IPS-15b (cell line): ENCODE results near the gene VEZF1.

ENCODE experiments used
- H3K27me3 ChIP-seq: one replicate; pipeline ENCODE4 v1.6.1; 2013; ENCODE audit warnings: low read length; ENCODE audit not compliant: control insufficient read depth, insufficient read depth
- H3K36me3 ChIP-seq: one replicate; pipeline ENCODE4 v1.6.1; 2013; ENCODE audit warnings: low read length; ENCODE audit not compliant: control insufficient read depth, insufficient read depth
- H3K4me1 ChIP-seq: one replicate; pipeline ENCODE4 v1.6.1; 2013; ENCODE audit warnings: mild to moderate bottlenecking, low read length; ENCODE audit not compliant: control insufficient read depth, insufficient read depth
- H3K4me3 ChIP-seq: one replicate; pipeline ENCODE4 v1.5.1; 2013; ENCODE audit warnings: low read depth, low read length
- H3K9ac ChIP-seq: one replicate; pipeline ENCODE4 v1.6.1; 2013; ENCODE audit warnings: low read depth, mild to moderate bottlenecking, low read length
- H3K9me3 ChIP-seq: one replicate; pipeline ENCODE4 v1.6.1; 2013; ENCODE audit warnings: mild to moderate bottlenecking, low read length; ENCODE audit not compliant: control insufficient read depth, insufficient read depth

Gene VEZF1

GRCh38 chr17:57987581-57988300 is at the start of gene VEZF1:
Gene VEZF1, minus strand, starts transcription at chr17:57988254. Its CDS starts 143 bp downstream, at chr17:57988111.
- H3K4me1 ChIP-seq = no peaks in the 10 kb centered on the region
- no peaks in the 10 kb centered on the region for H3K27me3 ChIP-seq
- no peaks in the 10 kb centered on the region for H3K36me3 ChIP-seq
- H3K9me3 ChIP-seq = no peaks in the 10 kb centered on the region
- H3K4me3 ChIP-seq = peak within 1 kb of the TSS; percentile 86
- peak within 1 kb of the TSS; percentile 17 for H3K9ac ChIP-seq

GRCh38 chr17:58032691-58033415 is 44.8 kb upstream of the VEZF1 start:
- Histone ChIP-seq H3K27me3 (no peaks in the 10 kb centered on the region), H3K36me3 (no peaks in the 10 kb centered on the region), H3K4me1 (peaks cover 8% of the 10 kb centered on the region), H3K9ac (no peak overlapping the region), H3K4me3 (no peak overlapping the region), H3K9me3 (no peaks in the 10 kb centered on the region)

- Histone ChIP-seq H3K9me3 (no peaks in the 10 kb centered on the region), H3K4me1 (peaks cover 8% of the 10 kb centered on the region), H3K36me3 (no peaks in the 10 kb centered on the region), H3K27me3 (no peaks in the 10 kb centered on the region), H3K9ac (no peak overlapping the region), H3K4me3 (no peak overlapping the region)
Measured at GRCh38 chr17:58028578-58028977, 40.5 kb upstream of the VEZF1 start.

GRCh38 chr17:58020401-58020800 is 32.3 kb upstream of the VEZF1 start:
- Histone ChIP-seq H3K4me3 (no peak overlapping the region), H3K9ac (no peak overlapping the region), H3K9me3 (no peaks in the 10 kb centered on the region), H3K36me3 (no peaks in the 10 kb centered on the region), H3K4me1 (no peaks in the 10 kb centered on the region), H3K27me3 (no peaks in the 10 kb centered on the region)

GRCh38 chr17:58019521-58019920 is 31.5 kb upstream of the VEZF1 start:
- no peaks in the 10 kb centered on the region for H3K36me3 ChIP-seq
- H3K4me1 ChIP-seq = no peaks in the 10 kb centered on the region
- no peaks in the 10 kb centered on the region for H3K9me3 ChIP-seq
- H3K9ac ChIP-seq = no peak overlapping the region
- no peak overlapping the region for H3K4me3 ChIP-seq
- no peaks in the 10 kb centered on the region for H3K27me3 ChIP-seq

- Histone ChIP-seq H3K4me1 (no peaks in the 10 kb centered on the region), H3K27me3 (no peaks in the 10 kb centered on the region), H3K36me3 (no peaks in the 10 kb centered on the region), H3K9me3 (no peaks in the 10 kb centered on the region), H3K9ac (no peak overlapping the region), H3K4me3 (no peak overlapping the region)
Measured at GRCh38 chr17:58019039-58019438, 31.0 kb upstream of the VEZF1 start.

GRCh38 chr17:58010067-58010799 is 22.2 kb upstream of the VEZF1 start:
- Histone ChIP-seq H3K36me3 (peaks cover 7% of the 10 kb centered on the region), H3K4me3 (no peak overlapping the region), H3K4me1 (peaks cover 5% of the 10 kb centered on the region), H3K9me3 (no peaks in the 10 kb centered on the region), H3K27me3 (no peaks in the 10 kb centered on the region), H3K9ac (no peak overlapping the region)

GRCh38 chr17:58007781-58008706 is 20.0 kb upstream of the VEZF1 start:
- Histone ChIP-seq H3K9ac (peak overlapping the region; percentile 68), H3K36me3 (peaks cover 23% of the 10 kb centered on the region), H3K27me3 (no peaks in the 10 kb centered on the region), H3K4me1 (peaks cover 13% of the 10 kb centered on the region), H3K9me3 (no peaks in the 10 kb centered on the region), H3K4me3 (peak overlapping the region; percentile 98)

- Histone ChIP-seq H3K9ac (peak within 1 kb of the TSS; percentile 100), H3K4me1 (peaks cover 13% of the 10 kb centered on the region), H3K36me3 (peaks cover 28% of the 10 kb centered on the region), H3K9me3 (no peaks in the 10 kb centered on the region), H3K27me3 (no peaks in the 10 kb centered on the region), H3K4me3 (peak within 1 kb of the TSS; percentile 98)
Measured at GRCh38 chr17:58006924-58007780, 19.1 kb upstream of the VEZF1 start, which contains the start of gene SRSF1. Gene SRSF1, minus strand, starts transcription at chr17:58007246. Its CDS starts 109 bp downstream, at chr17:58007137.

- Histone ChIP-seq H3K36me3 (peaks cover 28% of the 10 kb centered on the region), H3K9me3 (no peaks in the 10 kb centered on the region), H3K4me1 (peaks cover 13% of the 10 kb centered on the region), H3K4me3 (peak overlapping the region; percentile 98), H3K27me3 (no peaks in the 10 kb centered on the region), H3K9ac (peak overlapping the region; percentile 100)
Measured at GRCh38 chr17:58006560-58006923, 18.5 kb upstream of the VEZF1 start.
